HepG2 (cell line): Measurements from ENCODE around the gene LTB4R. TPM values are rescaled to one million over a fixed set of nuclear protein-coding genes. Genes with fewer than 3 reads are reported as not detected.

ENCODE experiments used
- CBX1 ChIP-seq: IDR thresholded peaks from one replicate; pipeline ENCODE4 v1.6.1; 2016; ENCODE audit warnings: antibody characterized with exemption, low read depth
- CENPX ChIP-seq: sonication (generic); formaldehyde crosslinking; IDR thresholded peaks from 2 replicates; pipeline ENCODE4 v1.9.0; 2021; ENCODE audit warnings: mild to moderate bottlenecking, missing genetic modification reagents, moderate library complexity
- GATAD1 ChIP-seq: IDR thresholded peaks from 2 replicates; pipeline ENCODE4 v1.6.1; 2016; ENCODE audit warnings: missing genetic modification reagents, missing compliant biosample characterization
- HOXD1 ChIP-seq: sonication (generic); formaldehyde crosslinking; IDR thresholded peaks from 2 replicates; pipeline ENCODE4 v1.5.0; 2020; ENCODE audit warnings: missing genetic modification reagents
- IKZF1 ChIP-seq: fragments of 450-650 bp; IDR thresholded peaks from 2 replicates; pipeline ENCODE4 v1.7.1; 2016
- JUNB ChIP-seq: sonication (generic); formaldehyde crosslinking; IDR thresholded peaks from 2 replicates; pipeline ENCODE4 v1.8.0; 2022; ENCODE audit warnings: missing genetic modification reagents, mild to moderate bottlenecking, borderline replicate concordance
- PPARG ChIP-seq: conservative IDR thresholded peaks from 2 replicates; pipeline ENCODE4 v1.6.1; 2016; ENCODE audit warnings: missing biosample characterization, missing genetic modification reagents
- SCMH1 ChIP-seq: sonication (generic); formaldehyde crosslinking; IDR thresholded peaks from 2 replicates; pipeline ENCODE4 v1.9.0; 2021; ENCODE audit warnings: missing genetic modification reagents, mild to moderate bottlenecking, borderline replicate concordance
- TEAD3 ChIP-seq: optimal IDR thresholded peaks from 2 replicates; pipeline ENCODE3; 2016; ENCODE audit warnings: borderline replicate concordance
- ZBTB7B ChIP-seq: sonication (generic); formaldehyde crosslinking; IDR thresholded peaks from 2 replicates; pipeline ENCODE4 v1.4.0; 2020; ENCODE audit warnings: missing genetic modification reagents
- ZNF234 ChIP-seq: sonication (generic); formaldehyde crosslinking; conservative IDR thresholded peaks from 2 replicates; pipeline ENCODE4 v1.5.1; 2020; ENCODE audit warnings: mild to moderate bottlenecking, missing genetic modification reagents
- ZNF34 ChIP-seq: sonication (generic); formaldehyde crosslinking; IDR thresholded peaks from 2 replicates; pipeline ENCODE4 v1.4.0; 2020; ENCODE audit warnings: mild to moderate bottlenecking, missing genetic modification reagents, borderline replicate concordance
- ZNF451 ChIP-seq: sonication (generic); formaldehyde crosslinking; IDR thresholded peaks from 2 replicates; pipeline ENCODE4 v1.5.0; 2020; ENCODE audit warnings: mild to moderate bottlenecking, missing genetic modification reagents
- ZNF766 ChIP-seq: sonication (generic); formaldehyde crosslinking; IDR thresholded peaks from 2 replicates; pipeline ENCODE4 v1.5.0; 2020; ENCODE audit warnings: missing genetic modification reagents, borderline replicate concordance
- ZNF782 ChIP-seq: sonication (generic); formaldehyde crosslinking; IDR thresholded peaks from 2 replicates; pipeline ENCODE4 v1.4.0; 2020; ENCODE audit warnings: missing genetic modification reagents, mild to moderate bottlenecking, borderline replicate concordance
- ZNF790 ChIP-seq: sonication (generic); formaldehyde crosslinking; IDR thresholded peaks from 2 replicates; pipeline ENCODE4 v1.8.0; 2022; ENCODE audit warnings: missing genetic modification reagents, mild to moderate bottlenecking, borderline replicate concordance
- ZSCAN20 ChIP-seq: sonication (generic); formaldehyde crosslinking; IDR thresholded peaks from 2 replicates; pipeline ENCODE4 v1.4.0; 2020; ENCODE audit warnings: missing genetic modification reagents, mild to moderate bottlenecking, borderline replicate concordance
- polyA plus RNA-seq, 8 experiments: library from polyadenylated mRNA; depleted of rRNA in 3 of 8; stranded (reverse) in 7 of 8; unstranded in 1 of 8; fragments of >200 nt; fragmentation: Illumina TruSeq in 4 of 8; extraction: Trizol in 4 of 8; gene quantifications; 2 replicates each; pipeline versions ENCODE4 v1.2.1 to v1.2.3, GENCODE V29; 2011 to 2016; ENCODE audit warnings: low read depth in 4 of 8, missing spikeins in 1 of 8, mixed read lengths in 1 of 8; ENCODE audit not compliant: insufficient read depth in 1 of 8
- total RNA-seq, 5 experiments: library from RNA; depleted of rRNA; stranded (reverse); fragments of >200 nt; fragmentation: Illumina TruSeq; extraction: Trizol; gene quantifications; 2 replicates each; pipeline ENCODE4 v1.2.3, GENCODE V29; 2016; ENCODE audit warnings: low read depth in 1 of 5
- TF ChIP-seq, protein P1 (sequence below): sonication (generic); formaldehyde crosslinking; IDR thresholded peaks from 2 replicates; pipeline ENCODE4; 2020; ENCODE audit warnings: missing genetic modification reagents, mild to moderate bottlenecking, borderline replicate concordance
- TF ChIP-seq, protein P2 (sequence below): sonication (generic); formaldehyde crosslinking; IDR thresholded peaks from 2 replicates; pipeline ENCODE4 v1.4.0; 2020; ENCODE audit warnings: missing genetic modification reagents, borderline replicate concordance
- TF ChIP-seq, protein P3 (sequence below): sonication (generic); formaldehyde crosslinking; IDR thresholded peaks from 2 replicates; pipeline ENCODE4 v1.4.0; 2020; ENCODE audit warnings: mild to moderate bottlenecking, missing genetic modification reagents
- TF ChIP-seq, protein P4 (sequence below): IDR thresholded peaks from 2 replicates; pipeline ENCODE4 v1.6.1; 2016; ENCODE audit warnings: missing compliant biosample characterization, missing genetic modification reagents, borderline replicate concordance
- TF ChIP-seq, protein P5 (sequence below): sonication (generic); formaldehyde crosslinking; IDR thresholded peaks from 2 replicates; pipeline ENCODE4 v1.4.0; 2020; ENCODE audit warnings: mild to moderate bottlenecking, missing genetic modification reagents

Gene LTB4R
- total and polyA plus RNA-seq, 2 of the 13 experiments (the other 11 are each of a cell fraction or from before 2014, with no cell fraction given), result 3.2 to 8.2 TPM

DNA sequence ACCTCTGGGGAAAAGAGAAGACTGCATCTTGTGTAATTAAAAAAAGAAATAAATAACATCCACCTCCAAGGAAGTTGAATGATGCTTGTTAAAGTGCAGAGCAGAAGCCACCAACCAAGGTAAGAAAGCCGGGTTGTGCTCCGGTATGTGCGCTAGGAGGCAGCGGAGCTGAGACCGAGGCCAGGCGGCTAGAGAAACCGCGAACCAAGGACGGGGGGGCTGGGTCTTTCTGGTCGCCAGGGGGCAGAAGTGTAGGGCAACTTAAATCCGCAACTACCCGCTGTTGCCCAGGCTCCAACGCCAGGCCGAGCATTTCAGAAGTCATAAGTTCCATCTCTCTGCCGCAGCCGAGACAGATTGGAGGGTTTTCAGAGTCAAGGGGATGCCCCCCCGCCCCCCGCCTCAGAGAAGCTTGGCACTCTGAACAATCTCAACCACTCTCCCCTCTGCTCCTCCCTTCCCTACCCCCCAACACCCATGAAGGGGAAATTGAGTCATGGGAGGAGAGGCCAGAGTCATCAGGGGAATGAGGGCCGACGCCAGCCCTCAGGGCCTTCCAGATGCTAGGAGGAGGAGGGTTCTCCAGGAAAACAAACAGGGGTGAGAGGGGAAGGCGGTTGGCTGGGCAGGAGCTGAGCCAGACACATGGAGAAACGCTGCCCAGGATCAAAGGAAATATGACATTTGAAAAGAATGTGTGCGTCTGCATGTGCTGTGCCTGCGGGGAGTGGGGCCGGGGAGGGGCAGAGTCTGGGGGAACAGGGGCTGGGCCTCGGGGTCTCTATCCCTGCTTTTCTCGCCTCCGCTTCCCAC is 54.5 kb downstream of the LTB4R start (continued):
- TF ChIP-seq ZNF234, result no peak
- no peak for TF ChIP-seq JUNB (CRISPR knock-in tag)
- TF ChIP-seq GATAD1, result peak; percentile 73
- no peak for TF ChIP-seq ZNF790
- TF ChIP-seq, protein P1, sequence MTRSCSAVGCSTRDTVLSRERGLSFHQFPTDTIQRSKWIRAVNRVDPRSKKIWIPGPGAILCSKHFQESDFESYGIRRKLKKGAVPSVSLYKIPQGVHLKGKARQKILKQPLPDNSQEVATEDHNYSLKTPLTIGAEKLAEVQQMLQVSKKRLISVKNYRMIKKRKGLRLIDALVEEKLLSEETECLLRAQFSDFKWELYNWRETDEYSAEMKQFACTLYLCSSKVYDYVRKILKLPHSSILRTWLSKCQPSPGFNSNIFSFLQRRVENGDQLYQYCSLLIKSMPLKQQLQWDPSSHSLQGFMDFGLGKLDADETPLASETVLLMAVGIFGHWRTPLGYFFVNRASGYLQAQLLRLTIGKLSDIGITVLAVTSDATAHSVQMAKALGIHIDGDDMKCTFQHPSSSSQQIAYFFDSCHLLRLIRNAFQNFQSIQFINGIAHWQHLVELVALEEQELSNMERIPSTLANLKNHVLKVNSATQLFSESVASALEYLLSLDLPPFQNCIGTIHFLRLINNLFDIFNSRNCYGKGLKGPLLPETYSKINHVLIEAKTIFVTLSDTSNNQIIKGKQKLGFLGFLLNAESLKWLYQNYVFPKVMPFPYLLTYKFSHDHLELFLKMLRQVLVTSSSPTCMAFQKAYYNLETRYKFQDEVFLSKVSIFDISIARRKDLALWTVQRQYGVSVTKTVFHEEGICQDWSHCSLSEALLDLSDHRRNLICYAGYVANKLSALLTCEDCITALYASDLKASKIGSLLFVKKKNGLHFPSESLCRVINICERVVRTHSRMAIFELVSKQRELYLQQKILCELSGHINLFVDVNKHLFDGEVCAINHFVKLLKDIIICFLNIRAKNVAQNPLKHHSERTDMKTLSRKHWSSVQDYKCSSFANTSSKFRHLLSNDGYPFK (CRISPR knock-in tag), result peak; percentile 66; the same call in 1 of the 2 replicates
- TF ChIP-seq PPARG (CRISPR knock-in tag), result peak; percentile 40; the same call in 1 of the 2 replicates
- 0 out of 2 replicates have a peak, but pooled peaks have one; percentile 75 for TF ChIP-seq ZNF34
- TF ChIP-seq CBX1, result peak; percentile 80
- peak; percentile 88; the same call in 1 of the 2 replicates for TF ChIP-seq HOXD1
- TF ChIP-seq TEAD3 (CRISPR knock-in tag), result peak; percentile 96
- peak; percentile 94 for TF ChIP-seq ZNF766
- peak; percentile 92 for TF ChIP-seq ZNF451 (CRISPR knock-in tag)
- TF ChIP-seq, protein P2, sequence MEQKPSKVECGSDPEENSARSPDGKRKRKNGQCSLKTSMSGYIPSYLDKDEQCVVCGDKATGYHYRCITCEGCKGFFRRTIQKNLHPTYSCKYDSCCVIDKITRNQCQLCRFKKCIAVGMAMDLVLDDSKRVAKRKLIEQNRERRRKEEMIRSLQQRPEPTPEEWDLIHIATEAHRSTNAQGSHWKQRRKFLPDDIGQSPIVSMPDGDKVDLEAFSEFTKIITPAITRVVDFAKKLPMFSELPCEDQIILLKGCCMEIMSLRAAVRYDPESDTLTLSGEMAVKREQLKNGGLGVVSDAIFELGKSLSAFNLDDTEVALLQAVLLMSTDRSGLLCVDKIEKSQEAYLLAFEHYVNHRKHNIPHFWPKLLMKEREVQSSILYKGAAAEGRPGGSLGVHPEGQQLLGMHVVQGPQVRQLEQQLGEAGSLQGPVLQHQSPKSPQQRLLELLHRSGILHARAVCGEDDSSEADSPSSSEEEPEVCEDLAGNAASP (CRISPR knock-in tag), result peak; percentile 58; the same call in 1 of the 2 replicates
- TF ChIP-seq, protein P3, sequence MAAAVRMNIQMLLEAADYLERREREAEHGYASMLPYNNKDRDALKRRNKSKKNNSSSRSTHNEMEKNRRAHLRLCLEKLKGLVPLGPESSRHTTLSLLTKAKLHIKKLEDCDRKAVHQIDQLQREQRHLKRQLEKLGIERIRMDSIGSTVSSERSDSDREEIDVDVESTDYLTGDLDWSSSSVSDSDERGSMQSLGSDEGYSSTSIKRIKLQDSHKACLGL (CRISPR knock-in tag), result 0 out of 2 replicates have a peak, but pooled peaks have one; percentile 29
- TF ChIP-seq IKZF1, result no peak
- peak; percentile 88; the same call in 1 of the 2 replicates for TF ChIP-seq ZSCAN20
- TF ChIP-seq, protein P4, sequence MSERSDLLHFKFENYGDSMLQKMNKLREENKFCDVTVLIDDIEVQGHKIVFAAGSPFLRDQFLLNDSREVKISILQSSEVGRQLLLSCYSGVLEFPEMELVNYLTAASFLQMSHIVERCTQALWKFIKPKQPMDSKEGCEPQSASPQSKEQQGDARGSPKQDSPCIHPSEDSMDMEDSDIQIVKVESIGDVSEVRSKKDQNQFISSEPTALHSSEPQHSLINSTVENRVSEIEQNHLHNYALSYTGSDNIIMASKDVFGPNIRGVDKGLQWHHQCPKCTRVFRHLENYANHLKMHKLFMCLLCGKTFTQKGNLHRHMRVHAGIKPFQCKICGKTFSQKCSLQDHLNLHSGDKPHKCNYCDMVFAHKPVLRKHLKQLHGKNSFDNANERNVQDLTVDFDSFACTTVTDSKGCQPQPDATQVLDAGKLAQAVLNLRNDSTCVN, result peak; percentile 85; the same call in 1 of the 2 replicates
- TF ChIP-seq SCMH1, result no peak
- peak; percentile 79; the same call in 1 of the 2 replicates for TF ChIP-seq ZNF782 (CRISPR knock-in tag)
- TF ChIP-seq ZBTB7B (CRISPR knock-in tag), result peak; percentile 98
- no peak for TF ChIP-seq CENPX (CRISPR knock-in tag)
- TF ChIP-seq, protein P5, sequence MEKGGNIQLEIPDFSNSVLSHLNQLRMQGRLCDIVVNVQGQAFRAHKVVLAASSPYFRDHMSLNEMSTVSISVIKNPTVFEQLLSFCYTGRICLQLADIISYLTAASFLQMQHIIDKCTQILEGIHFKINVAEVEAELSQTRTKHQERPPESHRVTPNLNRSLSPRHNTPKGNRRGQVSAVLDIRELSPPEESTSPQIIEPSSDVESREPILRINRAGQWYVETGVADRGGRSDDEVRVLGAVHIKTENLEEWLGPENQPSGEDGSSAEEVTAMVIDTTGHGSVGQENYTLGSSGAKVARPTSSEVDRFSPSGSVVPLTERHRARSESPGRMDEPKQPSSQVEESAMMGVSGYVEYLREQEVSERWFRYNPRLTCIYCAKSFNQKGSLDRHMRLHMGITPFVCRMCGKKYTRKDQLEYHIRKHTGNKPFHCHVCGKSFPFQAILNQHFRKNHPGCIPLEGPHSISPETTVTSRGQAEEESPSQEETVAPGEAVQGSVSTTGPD (CRISPR knock-in tag), result no peak
